ENCODE data around the gene TNN. TPM values are rescaled to one million over a fixed set of nuclear protein-coding genes. Genes with fewer than 3 reads are reported as not detected.

Gene TNN
- total RNA-seq, 4 donors from 2014 or later = 5.9 TPM; not detected in 3

DNA sequence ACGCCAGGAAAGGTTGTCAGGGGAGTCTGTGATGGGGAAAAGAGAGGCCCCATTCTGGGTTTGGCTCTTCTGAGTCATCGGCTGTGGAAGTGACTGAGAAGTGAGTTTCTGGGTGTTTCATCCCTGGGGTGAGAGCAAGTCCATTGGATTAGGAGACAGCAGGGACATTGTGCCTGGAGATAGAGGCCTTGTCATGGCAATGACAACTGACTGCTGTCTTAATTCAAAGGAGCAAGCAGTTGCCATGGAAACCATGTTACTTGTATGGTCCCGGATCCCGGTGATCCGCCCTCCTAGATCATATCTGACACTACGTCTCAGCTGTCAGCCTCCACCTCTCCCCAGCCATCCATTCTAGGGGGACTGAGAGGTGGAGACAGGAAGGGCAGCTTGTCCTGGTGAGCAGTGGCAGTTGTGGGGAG, 90.5 kb downstream of the TNN start:
- H3K27ac ChIP-seq = no peak overlapping the region
- H3K4me1 ChIP-seq = no peaks in the 10 kb centered on the region
- H3K36me3 ChIP-seq = no peaks in the 10 kb centered on the region
- TF ChIP-seq POLR2A (IDR thresholded peaks at IDR 0.05) (no peak), CTCF (IDR thresholded peaks at IDR 0.05) (no peak)
- intact Hi-C loops (cut with DNase I; ENCODE audit: low total_unique reads) = loop anchor here (5.0 to 10.0 kb wide), 2 partner anchors 57 to 164 kb away; no protein-coding TSS in a partner anchor
- no peak for DNase-seq
- H3K27me3 ChIP-seq = no peaks in the 10 kb centered on the region
- no peaks in the 10 kb centered on the region for H3K9me3 ChIP-seq
- no peak overlapping the region for H3K4me3 ChIP-seq

DNA sequence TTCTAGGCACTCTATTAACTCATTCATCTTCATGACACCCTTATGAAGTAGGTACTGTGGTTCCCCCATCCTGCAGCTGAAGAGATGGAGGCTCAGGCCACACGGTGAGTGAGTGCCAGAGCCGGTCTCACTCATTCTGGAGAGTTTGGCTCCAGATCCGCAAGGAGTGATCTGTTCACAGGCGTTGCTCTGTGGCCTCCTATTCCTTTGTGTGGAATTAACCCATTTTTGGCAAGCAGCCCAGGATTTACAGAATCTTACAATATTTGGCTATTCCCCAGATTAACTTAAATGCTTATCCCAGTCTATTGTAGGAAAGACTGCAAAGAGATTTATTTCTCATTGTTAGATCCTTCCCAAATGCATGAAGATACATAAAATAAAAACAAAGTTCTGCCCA, 95.3 kb downstream of the TNN start:
- TF ChIP-seq CTCF (IDR thresholded peaks at IDR 0.05) = no peak
- no peak for TF ChIP-seq POLR2A (IDR thresholded peaks at IDR 0.05)
- no peak overlapping the region for H3K27ac ChIP-seq
- no peaks in the 10 kb centered on the region for H3K4me1 ChIP-seq
- no peak for DNase-seq
- intact Hi-C loops (cut with DNase I; ENCODE audit: low total_unique reads) = no loop called here
- H3K4me3 ChIP-seq = no peak overlapping the region
- H3K9me3 ChIP-seq = no peaks in the 10 kb centered on the region
- H3K27me3 ChIP-seq = no peaks in the 10 kb centered on the region
- no peaks in the 10 kb centered on the region for H3K36me3 ChIP-seq

GRCh38 chr1:175163702-175164101, 96.1 kb downstream of the TNN start:
- Histone ChIP-seq H3K4me3 (no peak overlapping the region), H3K27ac (no peak overlapping the region), H3K36me3 (no peaks in the 10 kb centered on the region), H3K27me3 (no peaks in the 10 kb centered on the region), H3K4me1 (no peaks in the 10 kb centered on the region), H3K9me3 (no peaks in the 10 kb centered on the region)
- TF ChIP-seq CTCF (IDR thresholded peaks at IDR 0.05) (no peak), POLR2A (IDR thresholded peaks at IDR 0.05) (no peak)
- no peak for DNase-seq
- intact Hi-C loops (cut with DNase I; ENCODE audit: low total_unique reads) = no loop called here

DNA sequence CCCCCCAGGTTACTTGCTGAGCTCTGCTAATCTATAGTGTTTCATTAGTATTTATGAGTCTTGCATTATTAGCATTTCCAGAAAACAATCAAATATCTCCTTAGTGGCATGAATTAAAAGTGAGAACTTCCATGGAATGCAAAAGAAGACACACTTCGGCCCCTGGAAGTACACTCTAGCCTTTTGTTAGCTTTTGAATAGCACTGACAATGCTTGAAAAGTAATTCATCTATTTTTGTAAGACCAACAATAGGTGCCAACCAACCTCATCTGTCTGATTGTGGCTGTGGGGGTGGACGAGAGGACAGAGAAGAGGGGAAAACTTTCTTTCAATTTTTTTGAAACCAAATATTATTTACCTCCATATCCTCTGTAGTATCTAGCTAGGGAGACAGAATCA, 97.1 kb downstream of the TNN start:
- no peaks in the 10 kb centered on the region for H3K36me3 ChIP-seq
- intact Hi-C loops (cut with DNase I; ENCODE audit: low total_unique reads) = no loop called here

DNA sequence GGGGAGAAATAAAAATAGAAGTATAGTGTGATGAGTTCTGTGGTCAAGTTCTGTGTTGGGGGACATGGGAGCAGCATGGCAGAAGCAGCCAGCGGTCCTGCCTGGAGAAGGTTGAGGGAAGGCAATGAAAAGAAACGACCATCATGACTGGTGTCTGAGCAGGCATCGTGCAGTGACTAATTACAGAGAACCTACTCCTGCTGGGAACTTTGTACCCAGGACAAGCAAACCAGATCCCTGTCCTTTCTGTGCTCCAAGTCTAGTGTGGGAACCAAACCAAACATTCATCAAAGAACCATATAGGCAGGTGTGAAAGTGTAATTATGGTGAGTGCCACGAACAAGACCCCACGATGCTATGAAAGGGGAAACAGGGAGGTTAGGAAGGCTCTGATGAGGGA, 99.1 kb downstream of the TNN start:
- Histone ChIP-seq H3K4me1 (no peaks in the 10 kb centered on the region), H3K4me3 (no peak overlapping the region), H3K9me3 (no peaks in the 10 kb centered on the region), H3K27me3 (no peaks in the 10 kb centered on the region), H3K36me3 (no peaks in the 10 kb centered on the region), H3K27ac (no peak overlapping the region)
- TF ChIP-seq POLR2A (IDR thresholded peaks at IDR 0.05) (no peak), CTCF (IDR thresholded peaks at IDR 0.05) (no peak)
- intact Hi-C loops (cut with DNase I; ENCODE audit: low total_unique reads) = no loop called here
- DNase-seq = no peak

More for the DNA sequence above, 97.1 kb downstream of the TNN start:
- H3K9me3 ChIP-seq = no peaks in the 10 kb centered on the region
- H3K4me3 ChIP-seq = no peak overlapping the region
- DNase-seq = no peak
- H3K27ac ChIP-seq = no peak overlapping the region
- H3K27me3 ChIP-seq = no peaks in the 10 kb centered on the region
- TF ChIP-seq POLR2A (IDR thresholded peaks at IDR 0.05) (no peak), CTCF (IDR thresholded peaks at IDR 0.05) (no peak)
- H3K4me1 ChIP-seq = no peaks in the 10 kb centered on the region
